Neural cell (in vitro differentiated cells): ENCODE results near the gene GRPEL2. TPM values are rescaled to one million over a fixed set of nuclear protein-coding genes. Genes with fewer than 3 reads are reported as not detected.

Experiments
- H2AFZ ChIP-seq: fragments of 200-600, 300-800 bp; sonication (generic), shearing (Covaris generic); 2 replicates; pipeline ENCODE4 v1.6.0; 2014; ENCODE audit warnings: low read depth, mild to moderate bottlenecking, antibody characterized with exemption, low read length, moderate library complexity
- H3F3A ChIP-seq: fragments of 200-600 bp; shearing (Covaris generic); 2 replicates; pipeline ENCODE4 v1.6.1; 2016; ENCODE audit warnings: mild to moderate bottlenecking, moderate library complexity, mixed read lengths, antibody characterized with exemption, low read length; ENCODE audit not compliant: insufficient read depth, poor library complexity, severe bottlenecking
- H3K27ac ChIP-seq: fragments of 200-600, 300-800 bp; sonication (generic), shearing (Covaris generic); 2 replicates; pipeline ENCODE4 v1.5.1; 2014; ENCODE audit warnings: mild to moderate bottlenecking, low read length, moderate library complexity
- H3K27me3 ChIP-seq: fragments of 300-800, 200-600 bp; sonication (generic), shearing (Covaris generic); 2 replicates; pipeline ENCODE4 v1.6.0; 2014; ENCODE audit warnings: mild to moderate bottlenecking, low read depth, low read length, moderate library complexity; ENCODE audit not compliant: insufficient read depth
- H3K36me3 ChIP-seq: fragments of 300-800, 200-600 bp; sonication (generic), shearing (Covaris generic); 2 replicates; pipeline ENCODE4 v1.5.1; 2014; ENCODE audit warnings: mild to moderate bottlenecking, antibody characterized with exemption, low read length, moderate library complexity; ENCODE audit not compliant: insufficient read depth
- H3K4me2 ChIP-seq: fragments of 300-800, 200-600 bp; sonication (generic), shearing (Covaris generic); 2 replicates; pipeline ENCODE4 v1.6.0; 2014; ENCODE audit warnings: mild to moderate bottlenecking, low read length
- H3K4me3 ChIP-seq: fragments of 300-800, 200-600 bp; sonication (generic), shearing (Covaris generic); 2 replicates; pipeline ENCODE4 v1.5.1; 2014; ENCODE audit warnings: mild to moderate bottlenecking, low read length, moderate library complexity
- H3K79me2 ChIP-seq: fragments of 200-600 bp; shearing (Covaris generic); replicated peaks from 2 replicates; pipeline ENCODE4 v1.6.0; 2014; ENCODE audit warnings: mild to moderate bottlenecking, low read length, moderate library complexity; ENCODE audit not compliant: insufficient read depth
- H3K9ac ChIP-seq: fragments of 300-800, 200-600 bp; sonication (generic), shearing (Covaris generic); 2 replicates; pipeline ENCODE4 v1.6.1; 2016; ENCODE audit warnings: mild to moderate bottlenecking, low read length, mixed read lengths
- H3K9me2 ChIP-seq: fragments of 200-600 bp; shearing (Covaris generic); 2 replicates; pipeline ENCODE4 v1.6.1; 2016; ENCODE audit warnings: mild to moderate bottlenecking, low read length, mixed read lengths; ENCODE audit not compliant: insufficient read depth
- H3K9me3 ChIP-seq: fragments of 200-600, 300-800 bp; sonication (generic), shearing (Covaris generic); 2 replicates; pipeline ENCODE4 v1.6.1; 2016; ENCODE audit warnings: mild to moderate bottlenecking, mixed run types, low read length, moderate library complexity, mixed read lengths
- H4K20me1 ChIP-seq: fragments of 200-600 bp; shearing (Covaris generic); 2 replicates; pipeline ENCODE4 v1.6.1; 2016; ENCODE audit warnings: mild to moderate bottlenecking, mixed run types; ENCODE audit not compliant: insufficient read depth
- EP300 ChIP-seq: fragments of 450-650 bp; conservative IDR thresholded peaks from 2 replicates; pipeline ENCODE4 v1.6.1; 2014; ENCODE audit warnings: antibody characterized with exemption, mild to moderate bottlenecking, moderate library complexity; ENCODE audit not compliant: poor library complexity, severe bottlenecking
- EZH2 ChIP-seq: fragments of 200-600, 300-800 bp; shearing (Covaris generic), sonication (generic); IDR thresholded peaks from 2 replicates; pipeline ENCODE4 v1.6.1; 2014; ENCODE audit warnings: antibody characterized with exemption, low read length, borderline replicate concordance, mild to moderate bottlenecking; ENCODE audit not compliant: insufficient read depth, poor library complexity, severe bottlenecking
- MXI1 ChIP-seq: fragments of 450-650 bp; conservative IDR thresholded peaks from 2 replicates; pipeline ENCODE4 v1.6.1; 2014; ENCODE audit warnings: antibody characterized with exemption, mild to moderate bottlenecking; ENCODE audit not compliant: poor library complexity, severe bottlenecking
- RAD21 ChIP-seq: fragments of 450-650 bp; conservative IDR thresholded peaks from 2 replicates; pipeline ENCODE4 v1.6.1; 2014; ENCODE audit warnings: antibody characterized with exemption, mild to moderate bottlenecking, moderate library complexity
- TAF1 ChIP-seq: IDR thresholded peaks from 2 replicates; pipeline ENCODE4 v1.6.1; 2012; ENCODE audit warnings: low read depth
- polyA plus RNA-seq: library from polyadenylated mRNA; depleted of rRNA; stranded (reverse); fragments of >200 nt; gene quantifications from 2 replicates; pipeline ENCODE4 v1.2.3, GENCODE V29; 2014
- TF ChIP-seq, protein P1 (sequence below): fragments of 450-650 bp; IDR thresholded peaks from 2 replicates; pipeline ENCODE4 v1.5.1; 2014; ENCODE audit warnings: antibody characterized with exemption, mild to moderate bottlenecking, moderate library complexity; ENCODE audit not compliant: poor library complexity, severe bottlenecking
- TF ChIP-seq, protein P2 (sequence below): IDR thresholded peaks from 2 replicates; pipeline ENCODE4 v1.6.1; 2012; ENCODE audit warnings: borderline replicate concordance

The GRPEL2 gene
- polyA plus RNA-seq, 1 donor from 2014 or later, result 19.3 TPM

DNA sequence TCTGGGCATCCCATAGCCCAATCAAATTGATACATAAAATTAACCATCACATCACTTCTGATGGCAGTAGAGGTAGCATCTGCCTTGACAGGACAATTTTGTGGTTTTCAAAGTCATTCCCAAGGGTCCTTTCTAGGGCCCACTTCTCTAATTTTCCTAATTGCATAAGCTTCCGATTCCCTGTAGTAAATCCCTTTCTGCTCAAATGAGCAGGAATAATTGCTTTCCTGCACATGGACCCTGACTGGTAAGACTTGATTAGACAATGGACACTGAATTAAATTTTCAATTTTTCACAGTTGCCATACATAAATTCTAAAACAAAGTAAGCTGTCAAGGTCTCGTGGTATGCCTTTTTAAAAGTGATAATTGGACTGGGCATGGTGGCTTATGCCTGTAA lies 55.8 kb downstream of the GRPEL2 start:
- Histone ChIP-seq H3K4me2 (no peak overlapping the region), H3K36me3 (no peaks in the 10 kb centered on the region), H3K9me3 (no peaks in the 10 kb centered on the region), H3K79me2 (no peaks in the 10 kb centered on the region), H3K27ac (no peak overlapping the region), H4K20me1 (no peaks in the 10 kb centered on the region), H3K9me2 (no peaks in the 10 kb centered on the region), H3K9ac (no peak overlapping the region), H3F3A (no peaks in the 10 kb centered on the region), H2AFZ (no peak overlapping the region), H3K27me3 (no peaks in the 10 kb centered on the region), H3K4me3 (no peak overlapping the region)
- TF ChIP-seq RAD21, result no peak
- TF ChIP-seq EP300, result no peak
- TF ChIP-seq EZH2, result no peak
- no peak for TF ChIP-seq TAF1
- no peak for TF ChIP-seq MXI1

DNA sequence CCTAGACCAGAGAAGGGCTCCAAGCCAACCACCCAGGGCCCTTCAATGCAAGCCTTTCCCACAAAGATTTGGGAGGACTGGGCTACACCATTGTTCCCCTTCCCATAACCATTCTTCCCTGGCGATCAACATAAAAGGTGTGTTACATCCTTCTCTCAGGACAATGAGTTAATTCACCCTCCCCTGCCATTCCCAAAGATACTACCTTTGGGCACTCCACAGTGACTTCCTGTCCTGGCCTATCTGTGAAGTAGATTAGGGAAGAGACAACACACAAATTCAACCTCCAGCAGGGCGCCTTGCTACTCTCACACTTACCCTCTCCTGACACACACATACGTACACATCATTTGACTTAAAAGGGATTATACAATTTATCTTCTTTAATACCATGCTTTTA lies 57.0 kb downstream of the GRPEL2 start:
- no peaks in the 10 kb centered on the region for H3K9me2 ChIP-seq
- no peaks in the 10 kb centered on the region for H3F3A ChIP-seq
- no peak overlapping the region for H3K9ac ChIP-seq
- H3K79me2 ChIP-seq, result no peaks in the 10 kb centered on the region
- H3K4me3 ChIP-seq, result no peak overlapping the region
- H3K36me3 ChIP-seq, result no peaks in the 10 kb centered on the region
- H3K4me2 ChIP-seq, result no peak overlapping the region
- H4K20me1 ChIP-seq, result no peaks in the 10 kb centered on the region
- no peaks in the 10 kb centered on the region for H3K9me3 ChIP-seq
- no peak overlapping the region for H3K27ac ChIP-seq
- H3K27me3 ChIP-seq, result no peaks in the 10 kb centered on the region
- TF ChIP-seq, protein P1, sequence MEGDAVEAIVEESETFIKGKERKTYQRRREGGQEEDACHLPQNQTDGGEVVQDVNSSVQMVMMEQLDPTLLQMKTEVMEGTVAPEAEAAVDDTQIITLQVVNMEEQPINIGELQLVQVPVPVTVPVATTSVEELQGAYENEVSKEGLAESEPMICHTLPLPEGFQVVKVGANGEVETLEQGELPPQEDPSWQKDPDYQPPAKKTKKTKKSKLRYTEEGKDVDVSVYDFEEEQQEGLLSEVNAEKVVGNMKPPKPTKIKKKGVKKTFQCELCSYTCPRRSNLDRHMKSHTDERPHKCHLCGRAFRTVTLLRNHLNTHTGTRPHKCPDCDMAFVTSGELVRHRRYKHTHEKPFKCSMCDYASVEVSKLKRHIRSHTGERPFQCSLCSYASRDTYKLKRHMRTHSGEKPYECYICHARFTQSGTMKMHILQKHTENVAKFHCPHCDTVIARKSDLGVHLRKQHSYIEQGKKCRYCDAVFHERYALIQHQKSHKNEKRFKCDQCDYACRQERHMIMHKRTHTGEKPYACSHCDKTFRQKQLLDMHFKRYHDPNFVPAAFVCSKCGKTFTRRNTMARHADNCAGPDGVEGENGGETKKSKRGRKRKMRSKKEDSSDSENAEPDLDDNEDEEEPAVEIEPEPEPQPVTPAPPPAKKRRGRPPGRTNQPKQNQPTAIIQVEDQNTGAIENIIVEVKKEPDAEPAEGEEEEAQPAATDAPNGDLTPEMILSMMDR, result no peak
- TF ChIP-seq EZH2 (no peak), EP300 (no peak)
- TF ChIP-seq, protein P2, sequence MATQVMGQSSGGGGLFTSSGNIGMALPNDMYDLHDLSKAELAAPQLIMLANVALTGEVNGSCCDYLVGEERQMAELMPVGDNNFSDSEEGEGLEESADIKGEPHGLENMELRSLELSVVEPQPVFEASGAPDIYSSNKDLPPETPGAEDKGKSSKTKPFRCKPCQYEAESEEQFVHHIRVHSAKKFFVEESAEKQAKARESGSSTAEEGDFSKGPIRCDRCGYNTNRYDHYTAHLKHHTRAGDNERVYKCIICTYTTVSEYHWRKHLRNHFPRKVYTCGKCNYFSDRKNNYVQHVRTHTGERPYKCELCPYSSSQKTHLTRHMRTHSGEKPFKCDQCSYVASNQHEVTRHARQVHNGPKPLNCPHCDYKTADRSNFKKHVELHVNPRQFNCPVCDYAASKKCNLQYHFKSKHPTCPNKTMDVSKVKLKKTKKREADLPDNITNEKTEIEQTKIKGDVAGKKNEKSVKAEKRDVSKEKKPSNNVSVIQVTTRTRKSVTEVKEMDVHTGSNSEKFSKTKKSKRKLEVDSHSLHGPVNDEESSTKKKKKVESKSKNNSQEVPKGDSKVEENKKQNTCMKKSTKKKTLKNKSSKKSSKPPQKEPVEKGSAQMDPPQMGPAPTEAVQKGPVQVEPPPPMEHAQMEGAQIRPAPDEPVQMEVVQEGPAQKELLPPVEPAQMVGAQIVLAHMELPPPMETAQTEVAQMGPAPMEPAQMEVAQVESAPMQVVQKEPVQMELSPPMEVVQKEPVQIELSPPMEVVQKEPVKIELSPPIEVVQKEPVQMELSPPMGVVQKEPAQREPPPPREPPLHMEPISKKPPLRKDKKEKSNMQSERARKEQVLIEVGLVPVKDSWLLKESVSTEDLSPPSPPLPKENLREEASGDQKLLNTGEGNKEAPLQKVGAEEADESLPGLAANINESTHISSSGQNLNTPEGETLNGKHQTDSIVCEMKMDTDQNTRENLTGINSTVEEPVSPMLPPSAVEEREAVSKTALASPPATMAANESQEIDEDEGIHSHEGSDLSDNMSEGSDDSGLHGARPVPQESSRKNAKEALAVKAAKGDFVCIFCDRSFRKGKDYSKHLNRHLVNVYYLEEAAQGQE, result no peak
- H2AFZ ChIP-seq, result no peak overlapping the region

Other genes starting within 250 kb of the GRPEL2 start
- gene ABLIM3, start 204.0 kb upstream of the GRPEL2 start, polyA plus RNA-seq, result 15.3 and 17.7 TPM in 2 replicates
- not detected in 2 replicates for gene AFAP1L1, start 73.6 kb upstream of the GRPEL2 start, polyA plus RNA-seq
- gene PCYOX1L, start 12.5 kb downstream of the GRPEL2 start, polyA plus RNA-seq, result 19.5 and 21.1 TPM in 2 replicates
- not detected in 2 replicates for gene IL17B, start 33.8 kb downstream of the GRPEL2 start, polyA plus RNA-seq
- 207 and 217 TPM in 2 replicates for gene CSNK1A1, start 205.9 kb downstream of the GRPEL2 start, polyA plus RNA-seq
- gene ARHGEF37, start 236.0 kb downstream of the GRPEL2 start, polyA plus RNA-seq, result 0.53 and 0.68 TPM in 2 replicates